Smooth muscle cell (in vitro differentiated cells): ENCODE data around the gene SMYD2. TPM values are rescaled to one million over a fixed set of nuclear protein-coding genes. Genes with fewer than 3 reads are reported as not detected.

Experiments used
- DNase-seq: peaks from one replicate; lab custom pipeline; 2025; ENCODE audit not compliant: unreplicated experiment; lab: John Stamatoyannopoulos, UW
- H2AFZ ChIP-seq: fragments of 200-600 bp; sonication (generic); 2 replicates; pipeline ENCODE4 v1.6.0; 2016; ENCODE audit warnings: antibody characterized with exemption, low read depth, mild to moderate bottlenecking
- H3F3A ChIP-seq: fragments of 200-600 bp; sonication (generic); 2 replicates; pipeline ENCODE4 v1.6.0; 2017; ENCODE audit warnings: antibody characterized with exemption, low read depth
- H3K27ac ChIP-seq: fragments of 200-600 bp; sonication (generic); 2 replicates; pipeline ENCODE4 v1.5.1; 2016; ENCODE audit warnings: low read depth, mild to moderate bottlenecking
- H3K27me3 ChIP-seq: fragments of 200-600 bp; sonication (generic); 2 replicates; pipeline ENCODE4 v1.6.1; 2016; ENCODE audit warnings: low read depth, mild to moderate bottlenecking
- H3K36me3 ChIP-seq: fragments of 200-600 bp; sonication (generic); 2 replicates; pipeline ENCODE4 v1.5.1; 2016; ENCODE audit warnings: low read depth
- H3K4me1 ChIP-seq: fragments of 200-600 bp; sonication (generic); 2 replicates; pipeline ENCODE4 v1.5.1; 2016; ENCODE audit warnings: low read depth
- H3K4me2 ChIP-seq: fragments of 200-600 bp; sonication (generic); 2 replicates; pipeline ENCODE4 v1.6.0; 2016; ENCODE audit warnings: mild to moderate bottlenecking
- H3K4me3 ChIP-seq: fragments of 200-600 bp; sonication (generic); 2 replicates; pipeline ENCODE4 v1.5.1; 2016; ENCODE audit warnings: mild to moderate bottlenecking
- H3K79me2 ChIP-seq: fragments of 200-600 bp; sonication (generic); 2 replicates; pipeline ENCODE4 v1.6.0; 2016; ENCODE audit warnings: low read depth, mild to moderate bottlenecking
- H3K9ac ChIP-seq: fragments of 200-600 bp; sonication (generic); 2 replicates; pipeline ENCODE4 v1.6.0; 2016; ENCODE audit warnings: low read depth
- H3K9me3 ChIP-seq: fragments of 200-600 bp; sonication (generic); replicated peaks from 2 replicates; pipeline ENCODE4 v1.5.1; 2016; ENCODE audit warnings: low read depth
- H4K20me1 ChIP-seq: fragments of 200-600 bp; sonication (generic); 2 replicates; pipeline ENCODE4 v1.6.0; 2016; ENCODE audit warnings: low read depth
- CTCF ChIP-seq: fragments of 200-600 bp; sonication (generic); IDR thresholded peaks from 2 replicates; pipeline ENCODE4 v1.5.1; 2017; ENCODE audit warnings: borderline replicate concordance, mild to moderate bottlenecking, antibody characterized with exemption; ENCODE audit not compliant: insufficient read depth, poor library complexity, severe bottlenecking
- WGBS: methylation state at CpG from one replicate; pipeline ENCODE4 v1.1.7; 2016; ENCODE audit warnings: low lambda C conversion rate; 5-methylcytosine and 5-hydroxymethylcytosine counted together
- polyA plus RNA-seq: library from polyadenylated mRNA; unstranded; fragments of >200 nt; fragmentation: Nextera tagmentation; extraction: Ambion mirVana; gene quantifications from 2 replicates; pipeline ENCODE4 v1.2.1, GENCODE V29; 2016
- total RNA-seq: library from RNA; depleted of rRNA; stranded (reverse); fragments of >200 nt; gene quantifications from 2 replicates; pipeline ENCODE4 v1.2.3, GENCODE V29; 2014

SMYD2 gene
- total and polyA plus RNA-seq, 2 experiments from 2014 or later, result 31.1 to 39.7 TPM

- DNase-seq, result no peak
- Histone ChIP-seq H3F3A (no peaks in the 10 kb centered on the region), H3K79me2 (peaks cover 26% of the 10 kb centered on the region), H3K9ac (no peak overlapping the region), H4K20me1 (no peaks in the 10 kb centered on the region), H2AFZ (no peak overlapping the region), H3K9me3 (no peaks in the 10 kb centered on the region), H3K4me3 (no peak overlapping the region), H3K4me1 (peaks cover 12% of the 10 kb centered on the region), H3K36me3 (no peaks in the 10 kb centered on the region), H3K4me2 (no peak overlapping the region), H3K27me3 (no peaks in the 10 kb centered on the region), H3K27ac (no peak overlapping the region)
- TF ChIP-seq CTCF, result no peak
- 77% methylated on average over 5 of the region's 5 CpGs for WGBS
Measured at GRCh38 chr1:214290424-214291037, 9.6 kb downstream of the SMYD2 start.

- no peak overlapping the region for H3K4me2 ChIP-seq
- WGBS, result 46% methylated on average over 3 of the region's 3 CpGs
- TF ChIP-seq CTCF, result no peak
- H3K36me3 ChIP-seq, result no peaks in the 10 kb centered on the region
- H3K9me3 ChIP-seq, result no peaks in the 10 kb centered on the region
- H3K79me2 ChIP-seq, result peaks cover 26% of the 10 kb centered on the region
- H4K20me1 ChIP-seq, result no peaks in the 10 kb centered on the region
- no peaks in the 10 kb centered on the region for H3F3A ChIP-seq
- no peak overlapping the region for H3K27ac ChIP-seq
- no peak overlapping the region for H3K4me3 ChIP-seq
- no peak for DNase-seq
- no peak overlapping the region for H3K9ac ChIP-seq
- H3K27me3 ChIP-seq, result no peaks in the 10 kb centered on the region
- H3K4me1 ChIP-seq, result peaks cover 25% of the 10 kb centered on the region
- H2AFZ ChIP-seq, result no peak overlapping the region
Measured at GRCh38 chr1:214292322-214292721, 11.4 kb downstream of the SMYD2 start.

- Histone ChIP-seq H3K9me3 (no peaks in the 10 kb centered on the region), H3K79me2 (peaks cover 18% of the 10 kb centered on the region), H3K27me3 (no peaks in the 10 kb centered on the region), H3K4me2 (no peak overlapping the region), H2AFZ (no peak overlapping the region), H4K20me1 (no peaks in the 10 kb centered on the region), H3K4me3 (no peak overlapping the region), H3F3A (no peaks in the 10 kb centered on the region), H3K27ac (peak overlapping the region; percentile 42), H3K9ac (no peak overlapping the region), H3K4me1 (peaks cover 21% of the 10 kb centered on the region), H3K36me3 (no peaks in the 10 kb centered on the region)
- TF ChIP-seq CTCF, result no peak
- no peak for DNase-seq
- 77% methylated on average over 4 of the region's 4 CpGs for WGBS
Measured at GRCh38 chr1:214295934-214296333, 15.0 kb downstream of the SMYD2 start.
